Mesenteric fat pad (tissue), 1 donor: Measurements from ENCODE around the gene SNX20. TPM values are rescaled to one million over a fixed set of nuclear protein-coding genes. Genes with fewer than 3 reads are reported as not detected.

Experiments
- total RNA-seq: library from RNA; stranded (reverse); fragmentation: NEBNext Ultra II Directional; extraction: Animal tissue kit (Norgen Biotek cat#: 25700); gene quantifications from one replicate; pipeline ENCODE4 v1.2.1, GENCODE V29; 2021
- donor health status: DM: yes; HTN: yes; CAD: no.

Gene SNX20
- total RNA-seq, 1 donor from 2014 or later: 3.6 TPM

Other genes with a start within 250 kb of the SNX20 start
- 2.4 TPM for gene NKD1, start 132.9 kb downstream of the SNX20 start, total RNA-seq
- gene NOD2, start 12.3 kb upstream of the SNX20 start, total RNA-seq: 4.5 TPM
- gene CYLD, start 60.8 kb upstream of the SNX20 start, total RNA-seq: 35.4 TPM